GM12878 (cell line): ENCODE data around the gene C4BPB. TPM values are rescaled to one million over a fixed set of nuclear protein-coding genes. Genes with fewer than 3 reads are reported as not detected.
"Not testable (repeated sequence)": the region's sequence is repeated elsewhere in the genome, so short reads cannot be mapped to it uniquely, and the experiment has no call there.

Experiments
- ATAC-seq: fragments of 200-7000 bp; cut with Tn5 transposase; 3 replicates; pipeline ENCODE4 v1.9.1; 2020; ENCODE audit warnings: mild to moderate bottlenecking, moderate library complexity
- BruUV-seq: library from RNA; stranded (reverse); fragments of 400-500 nt; replicated peaks from 2 replicates; lab custom pipeline; 2021; lab: Mats Ljungman, UMichigan
- CTCF ChIA-PET: fragments of 300-600 bp; sonication (Branson Sonifier 250); formaldehyde crosslinking; extraction: SDS; loops from one replicate; lab custom pipeline; 2021; ENCODE audit warnings: inconsistent platforms; lab: Yijun Ruan, JAX
- POLR2A ChIA-PET: fragments of 350-600 bp; formaldehyde crosslinking; extraction: SDS; loops from one replicate; lab custom pipeline; 2021; ENCODE audit warnings: inconsistent platforms; lab: Charles Lee
- RAD21 ChIA-PET: fragments of 300-600 bp; sonication (Branson Sonifier 250); formaldehyde crosslinking; loops from one replicate; lab custom pipeline; 2023; ENCODE audit warnings: antibody characterized with exemption; ENCODE audit not compliant: unreplicated experiment; lab: Charles Lee
- SMC1A ChIA-PET: fragments of 300-600 bp; sonication (Branson Sonifier 250); formaldehyde crosslinking; loops from one replicate; lab custom pipeline; 2023; ENCODE audit not compliant: unreplicated experiment, uncharacterized antibody; lab: Charles Lee
- DNase-seq: peaks from one replicate; pipeline ENCODE4 v3.0.0-alpha.2; 2011; ENCODE audit warnings: low read depth, low spot score
- FAIRE-seq: peaks from 3 replicates; lab custom pipeline; 2011; peaks lifted over from hg19 to GRCh38; lab: Jason Lieb, UNC
- H2AFZ ChIP-seq: 2 replicates; pipeline ENCODE4 v1.6.0; 2011; ENCODE audit warnings: low read depth, low read length, control low read depth; ENCODE audit not compliant: control insufficient read depth
- H3K27ac ChIP-seq: 2 replicates; pipeline ENCODE4 v1.5.1; 2011; ENCODE audit warnings: control low read depth; ENCODE audit not compliant: control insufficient read depth, insufficient read depth
- H3K27me3 ChIP-seq, 2 experiments: replicated peaks in 1 of 2; 2 replicates each; pipeline versions ENCODE4 v1.6.0 to v1.6.1; 2011; ENCODE audit warnings: low read length in 1 of 2; ENCODE audit not compliant: control insufficient read depth in 2 of 2, insufficient read depth in 2 of 2
- H3K36me3 ChIP-seq, 2 experiments: 2 replicates each; pipeline ENCODE4 v1.5.1; 2011; ENCODE audit warnings: low read length in 1 of 2; ENCODE audit not compliant: control insufficient read depth in 2 of 2, insufficient read depth in 2 of 2
- H3K4me1 ChIP-seq: 2 replicates; pipeline ENCODE4 v1.6.1; 2011; ENCODE audit warnings: mild to moderate bottlenecking, low read length, moderate library complexity, mixed read lengths; ENCODE audit not compliant: control insufficient read depth, insufficient read depth
- H3K4me2 ChIP-seq: 2 replicates; pipeline ENCODE4 v1.6.0; 2011; ENCODE audit warnings: control low read depth; ENCODE audit not compliant: control insufficient read depth, insufficient read depth
- H3K4me3 ChIP-seq: fragments of 200-600 bp; sonication (generic); 2 replicates; pipeline ENCODE4 v1.5.1; 2016
- H3K79me2 ChIP-seq: 2 replicates; pipeline ENCODE4 v1.6.0; 2011; ENCODE audit warnings: low read length; ENCODE audit not compliant: control insufficient read depth, insufficient read depth
- H3K9ac ChIP-seq: 2 replicates; pipeline ENCODE4 v1.8.0; 2011; ENCODE audit warnings: low read length, control low read depth, mixed read lengths; ENCODE audit not compliant: control insufficient read depth, insufficient read depth
- H3K9me3 ChIP-seq: replicated peaks from 3 replicates; pipeline ENCODE4 v1.5.1; 2011; ENCODE audit warnings: mild to moderate bottlenecking, low read length; ENCODE audit not compliant: control insufficient read depth, insufficient read depth
- H4K20me1 ChIP-seq: 2 replicates; pipeline ENCODE4 v1.6.0; 2011; ENCODE audit not compliant: control insufficient read depth, insufficient read depth
- CHD2 ChIP-seq: IDR thresholded peaks from 2 replicates; pipeline ENCODE4 v1.6.1; 2011; ENCODE audit warnings: low read depth, low read length, improper control_type of control experiment, borderline replicate concordance
- EED ChIP-seq: sonication (generic); IDR thresholded peaks from 2 replicates; pipeline ENCODE4 v1.6.1; 2016; ENCODE audit warnings: antibody characterized with exemption, low read depth
- JUND ChIP-seq: IDR thresholded peaks from 2 replicates; pipeline ENCODE4 v1.6.1; 2012; ENCODE audit warnings: low read depth, mild to moderate bottlenecking, low read length, improper control_type of control experiment, moderate library complexity
- MEF2B ChIP-seq: fragments of 450-650 bp; IDR thresholded peaks from 2 replicates; pipeline ENCODE4 v1.6.1; 2018; ENCODE audit warnings: mild to moderate bottlenecking, moderate library complexity; ENCODE audit not compliant: partially characterized antibody, poor library complexity, severe bottlenecking
- MTA3 ChIP-seq: IDR thresholded peaks from 2 replicates; pipeline ENCODE4 v1.6.1; 2012; ENCODE audit warnings: low read length, inconsistent platforms, borderline replicate concordance
- MYB ChIP-seq: fragments of 150-350 bp; IDR thresholded peaks from 2 replicates; pipeline ENCODE4 v1.6.1; 2014; ENCODE audit warnings: mild to moderate bottlenecking, low read depth, low read length, borderline replicate concordance
- NFIC ChIP-seq: IDR thresholded peaks from 2 replicates; pipeline ENCODE4 v1.6.1; 2012; ENCODE audit warnings: low read depth, mild to moderate bottlenecking, inconsistent platforms, low read length, moderate library complexity
- RBBP5 ChIP-seq: fragments of 200-600 bp; sonication (generic); conservative IDR thresholded peaks from 2 replicates; pipeline ENCODE4 v1.6.1; 2016
- RELA ChIP-seq: fragments of 450-650 bp; IDR thresholded peaks from 2 replicates; pipeline ENCODE4 v1.8.0; 2014; ENCODE audit warnings: borderline replicate concordance; ENCODE audit not compliant: partially characterized antibody
- STAT3 ChIP-seq: IDR thresholded peaks from 2 replicates; pipeline ENCODE4 v1.6.1; 2011; ENCODE audit warnings: low read depth, low read length, improper control_type of control experiment
- whole genome bisulfite sequencing: methylation state at CpG from one replicate; pipeline ENCODE4 v1.1.6; 2016; ENCODE audit warnings: low lambda C conversion rate; ENCODE audit not compliant: insufficient replicate concordance, insufficient coverage; ENCODE audit errors: missing lambda C conversion rate; 5-methylcytosine and 5-hydroxymethylcytosine counted together
- in situ Hi-C: fragments of 300-500 bp; cut with MboI; formaldehyde crosslinking; loops from 9 replicates; pipeline ENCODE4 v1.14.3; 2018; ENCODE audit warnings: mixed read lengths
- intact Hi-C: fragments of 100-400 bp; cut with micrococcal nuclease; formaldehyde crosslinking; loops from one replicate; pipeline ENCODE4 v1.14.2; 2022; ENCODE audit not compliant: unreplicated experiment
- polyA plus RNA-seq, 11 experiments: library from polyadenylated mRNA; depleted of rRNA in 4 of 11; unstranded in 6 of 11; stranded (reverse) in 5 of 11; fragments of >200 nt; fragmentation: Nextera tagmentation in 4 of 11; fragmentation: Illumina TruSeq in 1 of 11; extraction: Ambion mirVana in 4 of 11; extraction: Trizol in 1 of 11; gene quantifications; 1 replicate in 1 of 11; 2 replicates in 10 of 11; pipeline versions ENCODE4 v1.2.1 to v1.2.3, GENCODE V29; 2011 to 2016; ENCODE audit warnings: inconsistent platforms in 2 of 11, missing spikeins in 2 of 11, low read depth in 1 of 11
- total RNA-seq, 4 experiments: library from RNA; depleted of rRNA in 3 of 4; stranded (reverse); fragments of >200 nt in 3 of 4; fragmentation: Illumina TruSeq in 1 of 4; extraction: Trizol in 1 of 4; gene quantifications; 2 replicates each; pipeline versions ENCODE4 v1.2.1 to v1.2.3, GENCODE V29; 2013 to 2021
- TF ChIP-seq, protein P1 (sequence below): fragments of 450-650 bp; conservative IDR thresholded peaks from 2 replicates; pipeline ENCODE4 v1.6.1; 2017; ENCODE audit warnings: mild to moderate bottlenecking, moderate library complexity
- TF ChIP-seq, protein P2 (sequence below): fragments of 450-650 bp; formaldehyde crosslinking; IDR thresholded peaks from 2 replicates; pipeline ENCODE4 v1.4.0; 2022; ENCODE audit warnings: mild to moderate bottlenecking, moderate library complexity

C4BPB gene
- total and polyA plus RNA-seq, 10 of the 15 experiments (the other 5 are each of a cell fraction or from before 2014, with no cell fraction given): 0.31 to 1.2 (median 0.53) TPM; not detected in 1

DNA sequence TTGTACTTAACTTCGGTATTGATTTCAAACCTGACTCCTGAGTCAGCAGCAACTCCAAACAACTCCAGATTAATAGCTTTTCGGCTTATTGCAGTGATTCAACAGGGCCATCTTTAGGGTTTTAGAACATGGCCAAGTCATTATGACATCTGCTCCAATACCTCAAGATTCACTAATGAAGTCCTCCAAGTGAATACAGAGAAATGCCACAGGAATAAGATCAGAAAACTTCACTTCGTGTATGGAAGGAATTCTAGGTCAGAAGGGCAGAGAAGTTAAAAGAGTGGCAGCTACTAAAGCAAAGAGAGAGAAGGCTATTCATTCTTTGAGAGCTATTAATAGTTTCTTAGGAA, 48.5 kb upstream of the C4BPB start (continued):
- TF ChIP-seq, protein P1, sequence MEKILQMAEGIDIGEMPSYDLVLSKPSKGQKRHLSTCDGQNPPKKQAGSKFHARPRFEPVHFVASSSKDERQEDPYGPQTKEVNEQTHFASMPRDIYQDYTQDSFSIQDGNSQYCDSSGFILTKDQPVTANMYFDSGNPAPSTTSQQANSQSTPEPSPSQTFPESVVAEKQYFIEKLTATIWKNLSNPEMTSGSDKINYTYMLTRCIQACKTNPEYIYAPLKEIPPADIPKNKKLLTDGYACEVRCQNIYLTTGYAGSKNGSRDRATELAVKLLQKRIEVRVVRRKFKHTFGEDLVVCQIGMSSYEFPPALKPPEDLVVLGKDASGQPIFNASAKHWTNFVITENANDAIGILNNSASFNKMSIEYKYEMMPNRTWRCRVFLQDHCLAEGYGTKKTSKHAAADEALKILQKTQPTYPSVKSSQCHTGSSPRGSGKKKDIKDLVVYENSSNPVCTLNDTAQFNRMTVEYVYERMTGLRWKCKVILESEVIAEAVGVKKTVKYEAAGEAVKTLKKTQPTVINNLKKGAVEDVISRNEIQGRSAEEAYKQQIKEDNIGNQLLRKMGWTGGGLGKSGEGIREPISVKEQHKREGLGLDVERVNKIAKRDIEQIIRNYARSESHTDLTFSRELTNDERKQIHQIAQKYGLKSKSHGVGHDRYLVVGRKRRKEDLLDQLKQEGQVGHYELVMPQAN: no peak
- TF ChIP-seq MYB (no peak), JUND (no peak), STAT3 (no peak), RBBP5 (no peak), NFIC (no peak), EED (no peak), CHD2 (no peak), MTA3 (no peak), RELA (no peak), MEF2B (no peak)
- TF ChIP-seq, protein P2, sequence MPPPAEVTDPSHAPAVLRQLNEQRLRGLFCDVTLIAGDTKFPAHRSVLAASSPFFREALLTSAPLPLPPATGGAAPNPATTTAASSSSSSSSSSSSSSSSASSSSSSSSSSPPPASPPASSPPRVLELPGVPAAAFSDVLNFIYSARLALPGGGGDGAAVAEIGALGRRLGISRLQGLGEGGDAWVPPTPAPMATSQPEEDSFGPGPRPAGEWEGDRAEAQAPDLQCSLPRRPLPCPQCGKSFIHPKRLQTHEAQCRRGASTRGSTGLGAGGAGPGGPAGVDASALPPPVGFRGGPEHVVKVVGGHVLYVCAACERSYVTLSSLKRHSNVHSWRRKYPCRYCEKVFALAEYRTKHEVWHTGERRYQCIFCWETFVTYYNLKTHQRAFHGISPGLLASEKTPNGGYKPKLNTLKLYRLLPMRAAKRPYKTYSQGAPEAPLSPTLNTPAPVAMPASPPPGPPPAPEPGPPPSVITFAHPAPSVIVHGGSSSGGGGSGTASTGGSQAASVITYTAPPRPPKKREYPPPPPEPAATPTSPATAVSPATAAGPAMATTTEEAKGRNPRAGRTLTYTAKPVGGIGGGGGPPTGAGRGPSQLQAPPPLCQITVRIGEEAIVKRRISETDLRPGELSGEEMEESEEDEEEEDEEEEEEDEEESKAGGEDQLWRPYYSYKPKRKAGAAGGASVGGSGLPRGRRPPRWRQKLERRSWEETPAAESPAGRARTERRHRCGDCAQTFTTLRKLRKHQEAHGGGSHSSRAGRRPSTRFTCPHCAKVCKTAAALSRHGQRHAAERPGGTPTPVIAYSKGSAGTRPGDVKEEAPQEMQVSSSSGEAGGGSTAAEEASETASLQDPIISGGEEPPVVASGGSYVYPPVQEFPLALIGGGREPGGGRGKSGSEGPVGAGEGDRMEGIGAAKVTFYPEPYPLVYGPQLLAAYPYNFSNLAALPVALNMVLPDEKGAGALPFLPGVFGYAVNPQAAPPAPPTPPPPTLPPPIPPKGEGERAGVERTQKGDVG (CRISPR knock-in tag): no peak
- TF ChIP-seq, all 136 proteins: peak for 0

DNA sequence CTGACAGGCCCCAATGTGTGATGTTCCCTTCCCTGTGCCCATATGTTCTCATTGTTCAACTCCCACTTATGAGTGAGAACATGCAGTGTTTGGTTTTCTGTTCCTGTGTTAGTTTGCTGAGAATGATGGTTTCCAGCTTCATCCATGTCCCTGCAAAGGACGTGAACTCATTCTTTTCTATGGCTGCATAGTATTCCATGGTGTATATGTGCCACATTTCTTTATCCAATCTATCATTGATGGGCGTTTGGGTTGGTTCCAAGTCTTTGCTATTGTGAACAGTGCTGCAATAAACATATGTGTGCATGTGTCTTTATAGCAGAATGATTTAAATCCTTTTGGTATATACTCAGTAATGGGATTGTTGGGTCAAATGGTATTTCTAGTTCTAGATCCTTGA, 47.3 kb upstream of the C4BPB start:
- BruUV-seq, H3K9ac ChIP-seq, H3K4me1 ChIP-seq, H3K27ac ChIP-seq, H3K36me3 ChIP-seq, H2AFZ ChIP-seq, H3K27me3 ChIP-seq, H3K79me2 ChIP-seq, ATAC-seq, in situ Hi-C loops, H3K4me3 ChIP-seq, H3K9me3 ChIP-seq, FAIRE-seq, H3K4me2 ChIP-seq, DNase-seq, SMC1A ChIA-PET, H4K20me1 ChIP-seq, POLR2A ChIA-PET: not testable (repeated sequence)
- CTCF ChIA-PET: interaction anchor here (0.8 to 1.4 kb wide), 2 partner anchors 37 to 396 kb away, joined by 3 read pairs; no protein-coding TSS in a partner anchor
- intact Hi-C loops: loop anchor here (5.0 kb wide), 1 partner anchor 36 kb away; no protein-coding TSS in a partner anchor
- RAD21 ChIA-PET: interaction anchor here (0.7 kb wide), 1 partner anchor 47 kb away, joined by 3 read pairs; the partner anchor contains the start of gene C4BPB
- WGBS: 87% methylated on average over 2 of the region's 2 CpGs
